Hindlimb muscle (tissue), 1 donor: Measurements from ENCODE around the gene AMOTL2. TPM values are rescaled to one million over a fixed set of nuclear protein-coding genes. Genes with fewer than 3 reads are reported as not detected.

ENCODE experiments used
- DNase-seq: peaks from one replicate; pipeline ENCODE4 v3.0.0-alpha.2; 2013
- polyA plus RNA-seq: library from polyadenylated mRNA; unstranded; fragments of 120-200 nt; gene quantifications from one replicate; pipeline ENCODE4 v1.2.1, GENCODE V29; 2013; ENCODE audit not compliant: insufficient read length

The AMOTL2 gene
- polyA plus RNA-seq, 1 donor, result 73.7 TPM

- no peak for DNase-seq
Measured at GRCh38 chr3:134352031-134352671, 22.1 kb downstream of the AMOTL2 start.

DNA sequence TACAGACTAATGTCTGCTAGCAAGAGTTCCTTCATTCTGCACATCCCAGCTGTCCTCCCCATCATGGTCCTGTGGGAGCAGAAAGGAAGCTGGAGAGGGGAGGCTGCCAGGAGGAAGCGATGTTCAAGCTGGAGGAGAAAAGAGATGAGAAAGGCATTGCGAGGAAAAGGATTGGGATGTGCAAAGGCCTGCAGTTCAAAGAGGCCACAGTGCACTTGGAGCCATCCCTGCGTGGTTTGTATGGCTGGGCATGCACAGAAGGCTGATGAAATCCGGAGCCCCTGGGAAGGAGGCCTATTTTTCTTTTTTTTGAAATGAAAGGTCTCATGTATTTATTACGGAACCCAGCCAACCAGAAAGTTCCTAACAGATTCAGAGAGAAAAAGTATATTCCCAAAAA is 22.8 kb downstream of the AMOTL2 start:
- no peak for DNase-seq

- DNase-seq, result no peak
Measured at GRCh38 chr3:134350861-134351311, 23.4 kb downstream of the AMOTL2 start.

- DNase-seq, result no peak
Measured at GRCh38 chr3:134350266-134350665, 24.0 kb downstream of the AMOTL2 start.

DNA sequence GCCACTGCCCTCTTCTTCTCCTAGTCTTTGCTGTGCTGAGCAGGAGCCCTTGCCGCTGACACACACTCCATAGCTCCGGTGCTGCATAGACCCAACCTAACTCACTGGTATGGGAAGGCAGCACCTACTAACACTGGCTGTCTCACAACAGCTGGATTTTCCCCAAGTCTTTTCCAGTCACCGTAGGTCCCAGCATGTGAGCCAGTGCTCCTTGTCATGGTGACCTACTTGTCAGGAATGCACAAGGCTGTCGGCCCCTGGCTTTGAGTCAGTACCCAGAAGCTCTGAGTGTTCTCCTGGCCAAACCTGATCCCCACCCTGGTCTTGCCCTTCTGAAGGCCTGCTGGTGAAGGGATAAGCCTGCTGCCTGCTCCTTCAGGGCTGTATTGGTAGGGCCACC is 25.7 kb downstream of the AMOTL2 start:
- no peak for DNase-seq

DNA sequence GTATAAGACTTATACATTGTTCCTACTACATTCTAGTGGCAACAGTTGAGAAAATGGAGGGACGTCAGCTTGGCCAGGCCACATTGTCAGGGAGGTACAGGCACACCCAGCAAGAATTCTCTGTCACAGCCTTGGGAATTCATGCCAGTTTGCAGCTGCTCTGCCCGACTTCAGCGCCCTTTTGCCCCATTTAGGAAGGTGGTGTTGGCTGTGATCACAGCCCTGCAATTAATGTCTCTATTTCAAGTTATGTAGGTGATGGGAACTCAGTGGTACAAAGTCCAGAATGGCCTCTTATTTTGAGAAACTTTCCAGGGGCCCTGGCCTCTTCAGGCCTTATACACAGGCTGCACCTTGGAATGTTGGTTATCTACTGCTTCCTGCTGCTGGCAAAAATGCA is 26.7 kb downstream of the AMOTL2 start:
- no peak for DNase-seq

GRCh38 chr3:134346744-134347143 is 27.5 kb downstream of the AMOTL2 start:
- DNase-seq, result no peak

DNA sequence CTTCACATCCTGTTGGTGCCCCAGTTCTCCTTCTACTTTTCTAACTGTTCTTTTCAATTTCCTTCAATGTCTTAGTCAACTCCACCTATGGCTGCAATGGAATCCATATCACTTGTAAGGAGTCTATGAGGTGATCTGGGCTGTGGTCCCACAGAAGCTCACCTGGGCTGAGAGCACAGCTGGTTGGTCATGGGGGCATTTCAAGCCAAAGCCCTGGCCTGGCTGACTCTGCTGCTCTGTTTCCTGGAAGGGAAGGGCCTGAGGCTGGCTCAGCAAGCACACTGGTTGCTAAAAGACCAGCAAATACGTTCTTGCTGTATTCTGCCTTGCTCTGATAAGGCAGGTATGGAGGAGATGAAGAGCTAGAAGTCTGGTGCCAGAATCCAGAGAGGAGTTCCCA is 29.0 kb downstream of the AMOTL2 start:
- DNase-seq, result no peak

GRCh38 chr3:134344560-134344959 is 29.7 kb downstream of the AMOTL2 start:
- DNase-seq, result no peak

DNA sequence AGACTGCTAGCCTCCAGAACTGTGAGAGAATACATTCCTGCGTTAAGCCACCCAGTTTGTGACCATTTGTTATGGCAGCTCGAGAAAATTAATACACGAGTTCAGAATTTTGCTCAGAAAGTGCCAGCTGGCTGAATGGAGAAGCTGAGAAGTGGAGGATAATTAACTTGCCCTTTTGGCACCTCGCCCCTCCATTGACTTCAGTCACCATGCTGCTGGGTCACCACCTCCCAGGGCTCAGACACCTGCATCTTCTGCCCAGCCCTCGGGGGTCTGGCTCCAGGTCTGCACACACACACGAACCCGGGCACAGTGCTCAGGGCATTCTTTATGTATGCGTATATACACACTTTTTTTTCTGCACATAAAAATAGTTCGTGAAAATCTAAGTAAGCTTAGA is 32.0 kb downstream of the AMOTL2 start:
- no peak for DNase-seq

- DNase-seq, result no peak
Measured at GRCh38 chr3:134341389-134341788, 32.9 kb downstream of the AMOTL2 start.

- DNase-seq, result no peak
Measured at GRCh38 chr3:134340982-134341365, 33.3 kb downstream of the AMOTL2 start.

DNA sequence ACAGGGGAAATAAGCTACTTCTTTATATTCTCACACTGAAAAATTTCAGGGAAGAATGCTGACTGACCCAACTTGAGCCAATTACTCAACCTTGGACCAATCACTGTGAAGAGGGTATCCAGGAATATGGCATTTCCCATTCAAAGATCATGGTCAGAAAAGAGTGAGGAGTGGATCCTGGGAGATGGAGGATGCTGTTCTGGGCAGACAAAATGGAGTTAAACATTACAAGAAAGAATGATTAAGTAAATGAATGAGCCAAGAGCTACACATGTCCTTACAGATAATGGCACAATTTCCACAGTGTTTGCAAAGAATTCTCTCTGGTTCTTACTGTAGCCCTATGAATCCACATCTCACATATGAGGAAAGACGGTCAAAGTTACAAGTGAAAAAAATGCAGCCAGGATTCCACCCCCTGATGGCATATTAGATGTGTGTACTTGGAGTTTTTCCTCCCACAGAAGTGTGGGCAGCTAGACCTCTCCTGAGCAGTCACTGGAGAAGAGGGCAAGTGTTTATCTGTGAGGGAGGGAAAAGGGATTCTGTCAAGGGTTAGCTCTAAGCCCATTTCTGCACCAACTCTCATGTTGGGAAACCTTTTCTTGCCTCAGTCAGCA is 33.8 kb downstream of the AMOTL2 start:
- DNase-seq, result no peak

DNA sequence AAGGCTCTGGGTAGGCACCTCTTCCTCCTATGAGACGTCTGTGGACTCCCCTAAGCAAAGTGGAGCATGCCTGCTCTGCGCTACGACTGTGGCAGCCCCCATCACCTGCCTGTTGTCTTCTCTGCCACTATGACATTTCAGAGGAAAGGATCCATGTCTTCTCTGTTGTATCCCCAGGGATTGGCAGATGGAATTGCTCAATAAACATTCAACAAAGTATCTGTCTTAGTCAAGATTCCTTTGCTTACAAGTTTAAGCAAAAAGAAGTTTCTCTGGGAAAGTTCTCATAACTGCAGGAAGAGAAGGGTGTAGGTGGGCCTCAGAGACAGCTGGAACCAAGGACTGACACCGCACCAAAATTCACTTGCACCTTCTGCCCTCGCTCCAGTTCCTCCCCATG is 34.3 kb downstream of the AMOTL2 start:
- no peak for DNase-seq

- DNase-seq, result no peak
Measured at GRCh38 chr3:134339331-134339730, 34.9 kb downstream of the AMOTL2 start.

DNA sequence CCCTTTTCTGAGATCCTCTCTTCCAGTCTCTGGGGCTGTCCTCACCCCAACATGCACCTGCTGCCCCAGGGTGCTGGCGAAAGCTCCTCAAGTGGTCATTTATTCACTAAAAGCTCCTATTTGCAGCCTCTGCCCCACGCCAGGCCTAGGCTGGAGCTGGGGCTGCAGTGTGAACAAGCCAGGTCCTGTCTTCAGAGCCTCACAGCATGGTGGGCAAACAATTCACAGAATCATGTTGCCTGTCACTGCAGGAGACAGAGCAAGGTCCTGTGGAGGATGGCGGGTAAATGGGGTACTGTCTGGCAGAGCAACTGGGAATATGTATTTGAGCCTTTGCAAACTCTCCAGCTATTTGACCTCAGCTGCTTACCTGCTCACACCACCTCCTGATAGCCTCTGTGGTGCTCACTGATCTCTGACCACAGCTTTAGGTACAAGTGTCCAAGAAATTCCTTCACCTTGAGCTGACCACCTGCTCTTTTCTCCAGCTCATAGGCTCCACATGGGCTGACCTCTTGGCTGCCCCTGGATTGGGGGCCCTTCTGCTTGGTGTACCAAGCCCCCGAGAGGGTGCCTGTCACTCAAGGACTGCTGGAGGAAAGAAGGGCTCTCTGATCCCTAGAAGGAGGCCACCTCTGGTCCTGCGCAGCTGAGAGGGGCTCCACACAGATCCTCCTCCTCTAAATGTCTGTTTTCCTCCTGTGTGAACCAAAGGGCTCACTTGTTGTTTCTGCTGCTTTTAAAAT is 35.6 kb downstream of the AMOTL2 start:
- no peak for DNase-seq

DNA sequence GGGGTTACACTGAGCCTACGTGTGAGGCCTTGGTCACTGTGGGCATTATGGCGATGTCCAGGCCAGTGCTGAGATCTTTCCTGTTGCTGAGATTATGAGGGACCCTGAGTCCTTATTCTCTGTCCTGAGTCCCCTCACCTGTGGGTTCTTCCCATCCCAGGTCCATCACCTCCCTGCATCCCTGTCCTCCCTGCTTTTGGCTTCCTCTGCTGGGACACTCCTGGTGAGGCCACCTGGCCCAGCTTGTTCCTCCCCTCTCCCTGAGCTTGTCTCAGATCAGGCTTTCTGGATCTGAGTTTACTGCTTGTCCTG is 36.1 kb downstream of the AMOTL2 start:
- no peak for DNase-seq

DNA sequence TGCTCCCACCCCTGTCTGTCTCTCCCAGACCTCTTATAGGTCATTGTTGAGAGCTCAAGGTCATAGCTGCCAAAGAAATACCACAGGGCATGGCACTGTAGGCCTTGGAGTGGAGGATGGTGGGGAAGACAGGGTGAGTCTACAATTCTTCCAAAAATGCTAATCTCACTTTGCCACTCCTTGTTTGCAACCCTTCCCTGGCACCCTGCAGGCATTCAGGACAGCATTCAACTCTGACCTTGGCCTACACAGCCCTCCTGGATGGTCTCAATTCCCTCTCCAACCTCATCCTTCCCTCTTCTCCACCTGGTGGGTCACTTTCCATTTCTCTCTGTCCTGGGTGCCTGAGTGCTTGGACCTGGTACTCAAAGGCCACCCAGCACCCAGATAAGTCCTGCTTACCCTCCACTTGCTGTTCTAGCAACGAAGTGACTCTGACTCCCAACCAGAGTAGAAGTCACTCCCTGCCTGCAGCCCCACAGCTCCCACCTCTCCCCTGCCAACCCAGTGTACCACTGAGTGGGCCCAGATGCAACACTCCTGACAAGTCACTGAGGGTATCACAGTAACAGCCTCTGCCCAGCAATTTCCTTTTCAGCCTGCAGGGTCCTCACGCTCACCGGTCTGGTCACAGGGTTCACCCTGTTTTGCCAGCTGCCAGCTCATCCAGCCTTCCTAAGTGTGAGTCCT is 36.6 kb downstream of the AMOTL2 start:
- no peak for DNase-seq

DNA sequence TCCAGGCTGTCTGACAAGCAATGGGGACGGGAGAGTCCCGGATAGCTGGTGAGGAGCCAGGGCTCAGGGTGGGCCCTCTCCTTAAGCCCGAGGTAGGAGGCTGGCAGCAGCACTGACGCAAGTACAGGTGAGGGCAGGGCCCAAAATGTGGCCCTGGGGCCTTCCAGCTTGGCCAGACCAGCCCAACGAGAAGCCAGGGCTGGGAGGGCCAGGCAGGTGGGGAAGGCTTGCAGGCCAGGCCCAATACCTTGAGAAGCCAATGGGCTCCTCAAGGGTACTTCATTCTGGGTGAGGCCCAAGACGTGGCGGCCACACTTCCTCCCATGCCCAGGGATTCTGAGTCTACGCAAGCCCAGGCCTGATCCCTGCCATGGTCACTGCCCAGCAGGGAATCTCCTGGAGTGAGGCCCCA is 37.2 kb downstream of the AMOTL2 start:
- no peak for DNase-seq

DNA sequence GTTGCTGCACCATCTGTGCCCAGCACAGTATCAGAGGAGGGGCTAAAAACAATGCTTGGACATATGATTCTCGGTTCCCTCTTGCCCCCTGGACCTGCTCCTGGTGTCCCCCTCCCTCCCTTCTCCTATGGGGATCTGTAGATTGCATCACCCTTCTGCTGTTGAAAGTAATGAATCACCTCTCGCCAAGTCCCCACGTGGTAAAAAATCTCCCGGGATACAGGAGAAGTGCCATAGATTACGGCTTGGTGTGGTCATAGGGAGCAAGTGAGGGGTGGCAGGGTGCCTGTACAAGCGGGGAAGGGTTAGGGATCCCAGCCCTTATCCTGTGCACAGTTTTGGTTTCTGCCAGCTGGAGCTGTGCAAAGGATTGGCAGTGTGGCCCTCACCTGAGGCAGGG is 37.7 kb downstream of the AMOTL2 start:
- no peak for DNase-seq

DNA sequence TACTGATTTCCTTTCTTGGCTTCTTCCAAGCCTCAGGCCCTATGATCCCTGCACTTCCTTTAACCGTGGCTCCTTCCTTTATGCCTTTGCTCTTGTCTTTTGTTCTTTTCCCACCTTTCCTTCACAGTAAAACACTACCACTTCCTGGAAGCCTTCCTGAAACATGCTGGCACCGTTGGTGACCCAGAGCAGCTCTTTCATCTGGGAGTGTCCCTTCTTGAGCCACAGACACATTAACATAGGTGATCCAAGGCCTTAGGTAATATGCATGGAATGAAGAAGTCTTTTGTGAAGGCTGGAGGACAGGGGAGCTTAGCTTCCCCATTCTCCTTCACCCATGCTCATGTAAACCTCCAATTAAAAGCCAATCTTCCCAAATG is 39.4 kb downstream of the AMOTL2 start:
- DNase-seq, result no peak

DNA sequence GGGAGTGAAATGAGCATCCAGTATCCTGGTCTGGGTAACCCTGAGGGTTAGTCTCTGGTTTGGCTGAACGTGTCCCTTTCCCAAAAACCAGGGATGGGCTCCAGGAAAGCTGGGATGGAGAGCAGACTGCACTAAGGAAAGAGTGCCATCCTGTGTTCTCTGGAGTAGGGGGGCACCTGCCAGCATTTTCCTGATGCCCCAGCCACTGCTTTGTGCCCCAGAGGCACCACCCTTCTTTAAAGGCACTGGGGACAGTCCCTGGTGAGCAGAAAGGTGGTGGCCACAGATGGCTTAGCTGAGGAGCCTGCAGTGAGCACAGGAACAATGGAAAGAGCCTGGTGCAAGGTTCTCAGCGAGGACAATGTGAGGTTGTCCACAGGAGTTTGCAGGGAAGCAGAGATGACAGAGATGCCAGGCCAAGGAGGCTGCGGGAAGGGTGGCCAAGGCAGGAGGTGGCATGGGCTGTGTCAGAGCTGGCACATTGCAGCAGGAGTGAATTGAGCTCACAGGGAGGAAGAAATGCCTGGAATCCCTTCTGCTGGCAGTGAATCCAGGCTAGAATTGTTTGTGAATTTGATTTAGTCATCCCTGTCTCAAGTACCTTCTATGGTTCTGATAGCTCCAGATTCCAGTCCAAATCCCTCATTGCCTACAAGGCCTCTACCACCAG is 39.9 kb downstream of the AMOTL2 start:
- DNase-seq, result no peak
